Small intestine (tissue), 7 donors: ENCODE results near the gene PLA2G4D. TPM values are rescaled to one million over a fixed set of nuclear protein-coding genes. Genes with fewer than 3 reads are reported as not detected.

ENCODE experiments used
- DNase-seq, 2 donors: peaks; one replicate each; pipeline versions ENCODE4 v3.0.0 to v3.0.0-alpha.2; 2013
- FAIRE-seq: peaks from 2 replicates; lab custom pipeline; 2012; peaks lifted over from hg19 to GRCh38; lab: Jason Lieb, UNC
- H3K27ac ChIP-seq, 3 donors: one replicate each; pipeline ENCODE4 v1.5.1; 2013; ENCODE audit warnings: low read length in 2 of 3, mild to moderate bottlenecking in 2 of 3, control low read depth in 1 of 3, inconsistent platforms in 1 of 3, low read depth in 1 of 3, moderate library complexity in 1 of 3
- H3K27me3 ChIP-seq, 3 donors: one replicate each; pipeline ENCODE4 v1.6.1; 2013; ENCODE audit warnings: low read length in 3 of 3, inconsistent platforms in 1 of 3; ENCODE audit not compliant: control insufficient read depth in 3 of 3, insufficient read depth in 3 of 3
- H3K36me3 ChIP-seq, 3 donors: one replicate each; pipeline ENCODE4 v1.6.1; 2013; ENCODE audit warnings: low read length in 3 of 3, inconsistent platforms in 1 of 3, low read depth in 1 of 3, mild to moderate bottlenecking in 1 of 3, moderate library complexity in 1 of 3; ENCODE audit not compliant: control insufficient read depth in 3 of 3, insufficient read depth in 2 of 3
- H3K4me1 ChIP-seq, 3 donors: one replicate each; pipeline ENCODE4 v1.6.1; 2013; ENCODE audit warnings: low read length in 2 of 3, inconsistent platforms in 1 of 3, low read depth in 1 of 3, mild to moderate bottlenecking in 1 of 3, moderate library complexity in 1 of 3; ENCODE audit not compliant: control insufficient read depth in 3 of 3, insufficient read depth in 2 of 3
- H3K4me3 ChIP-seq, 3 donors: one replicate each; pipeline ENCODE4 v1.5.1; 2013; ENCODE audit warnings: low read length in 3 of 3, control low read depth in 1 of 3, inconsistent platforms in 1 of 3, low read depth in 1 of 3, mild to moderate bottlenecking in 1 of 3, moderate library complexity in 1 of 3
- H3K9me3 ChIP-seq, 2 donors: one replicate each; pipeline ENCODE4 v1.6.1; 2013; ENCODE audit warnings: low read depth in 1 of 2, low read length in 1 of 2; ENCODE audit not compliant: control insufficient read depth in 2 of 2, insufficient read depth in 1 of 2
- WGBS, 3 donors: extraction: QIAGEN DNeasy Blood & Tissue Kit; methylation state at CpG; one replicate each; pipeline ENCODE4 v1.1.7; 2013; 5-methylcytosine and 5-hydroxymethylcytosine counted together
- polyA plus RNA-seq, 4 donors: library from polyadenylated mRNA; stranded (reverse) in 3 of 4; unstranded in 1 of 4; fragments of 200-250 nt in 3 of 4; fragments of 120-200 nt in 1 of 4; gene quantifications; one replicate each; pipeline versions ENCODE4 v1.2.1 to v1.2.3, GENCODE V29; 2013
- donor health status: healthy with polysubstance abuse.
- donor health status: control.
- donor health status: control.
- donor health status: Bipolar disorder and iron deficiency.
- donor health status: healthy.

PLA2G4D gene
- polyA plus RNA-seq, 4 donors: 0.18 to 0.22 (median 0.18) TPM; not detected in 1

DNA sequence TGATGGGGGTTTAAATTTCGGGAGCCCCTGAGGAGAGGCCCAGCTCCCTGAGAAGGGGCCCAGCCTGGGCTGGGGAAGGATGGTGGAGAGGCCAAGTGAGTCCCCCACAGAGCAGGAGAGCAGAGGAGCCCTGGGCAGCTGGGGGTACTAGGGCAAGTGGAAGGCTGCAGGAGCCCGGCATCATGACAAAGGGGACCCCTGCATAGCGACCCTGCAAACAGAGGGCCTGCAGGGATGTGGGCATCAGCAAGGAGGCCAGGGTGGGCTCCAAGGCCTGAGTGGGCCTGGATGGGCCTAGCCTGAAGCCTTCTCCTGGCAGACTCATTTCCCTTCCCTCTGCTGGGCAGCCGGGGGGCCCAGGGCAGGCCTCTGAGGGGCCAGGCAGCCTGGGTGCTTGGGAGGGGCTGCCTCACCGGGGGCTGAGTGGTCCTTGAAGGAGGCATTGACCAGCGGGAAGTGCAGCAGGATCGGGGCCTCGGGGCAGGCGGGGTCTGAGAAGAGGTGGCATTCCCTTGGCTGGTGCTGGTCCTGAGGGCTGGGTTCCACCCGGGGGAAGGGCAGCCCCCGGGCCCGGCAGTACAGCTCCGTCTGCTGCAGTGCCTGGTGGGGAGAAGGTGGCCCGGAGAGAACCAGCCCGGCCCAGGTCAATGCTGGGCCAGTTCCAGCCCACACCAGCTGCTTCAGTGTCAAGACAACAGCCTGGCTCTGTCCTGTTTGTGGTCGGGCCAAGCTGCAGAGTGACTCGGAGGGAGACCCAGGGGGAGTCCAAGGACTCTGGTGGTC is 24.7 kb downstream of the PLA2G4D start:
- Histone ChIP-seq H3K4me1 (no peaks in the 10 kb centered on the region), H3K27me3 (no peaks in the 10 kb centered on the region), H3K36me3 (no peaks in the 10 kb centered on the region), H3K27ac (no peak overlapping the region), H3K4me3 (no peak overlapping the region), H3K9me3 (peaks cover 0 to 2% of the 10 kb centered on the region in 2 donors)
- no peak for FAIRE-seq
- DNase-seq: no peak
- 80 to 84% (median 82%) methylated on average over 16 to 17 of the region's 17 CpGs for WGBS, 3 donors

DNA sequence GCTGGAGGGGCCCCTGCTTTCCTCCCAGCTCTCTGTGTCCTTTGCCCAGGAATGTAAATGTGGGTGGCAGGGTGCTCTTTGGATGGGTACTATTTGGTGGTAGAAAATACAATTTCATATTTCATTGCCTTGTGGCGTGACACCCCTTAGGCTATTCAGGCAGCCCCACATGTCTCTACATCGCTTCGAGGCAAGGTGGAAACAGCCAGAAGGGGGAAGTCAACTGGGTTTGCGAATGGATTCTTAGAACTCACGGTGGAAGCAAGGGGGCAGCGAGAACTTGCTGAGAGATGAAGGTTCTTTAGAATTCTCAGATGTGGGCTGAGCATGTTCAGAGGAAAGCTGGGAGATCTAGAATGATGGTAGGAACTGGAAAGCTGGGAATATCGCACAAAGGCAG is 25.3 kb downstream of the PLA2G4D start:
- no peaks in the 10 kb centered on the region for H3K4me1 ChIP-seq
- H3K36me3 ChIP-seq: no peaks in the 10 kb centered on the region
- DNase-seq: no peak
- WGBS, 3 donors: 88 to 92% (median 92%) methylated on average over 7 of the region's 7 CpGs
- no peak for FAIRE-seq
- no peak overlapping the region for H3K4me3 ChIP-seq
- H3K27ac ChIP-seq: no peak overlapping the region
- no peaks in the 10 kb centered on the region for H3K27me3 ChIP-seq
- H3K9me3 ChIP-seq: peaks cover 0 to 2% of the 10 kb centered on the region in 2 donors

DNA sequence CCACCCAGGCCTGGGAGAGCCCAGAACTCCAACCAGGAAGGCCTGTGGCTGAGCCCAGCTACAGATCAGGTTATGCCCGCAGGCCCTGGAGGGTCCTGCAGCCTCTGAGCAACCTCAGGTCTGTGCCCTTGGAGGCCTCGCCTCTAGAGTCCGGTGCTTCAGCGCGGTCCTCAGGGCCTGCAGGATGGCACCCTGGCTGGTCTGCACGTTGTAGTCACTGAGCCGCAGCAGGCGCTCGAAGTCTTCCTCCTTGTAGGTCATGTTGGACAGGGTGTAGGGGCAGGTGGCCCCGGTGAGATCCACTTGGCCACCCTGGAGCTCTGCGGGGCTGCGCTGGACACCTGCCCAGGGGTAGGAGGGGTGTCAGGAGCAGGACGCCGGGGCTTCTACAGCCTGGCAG is 25.8 kb downstream of the PLA2G4D start:
- H3K4me3 ChIP-seq: no peak overlapping the region
- no peaks in the 10 kb centered on the region for H3K4me1 ChIP-seq
- H3K9me3 ChIP-seq: peaks cover 0 to 2% of the 10 kb centered on the region in 2 donors
- 91 to 95% (median 92%) methylated on average over 14 of the region's 14 CpGs for WGBS, 3 donors
- H3K27ac ChIP-seq: no peak overlapping the region
- FAIRE-seq (no peak), DNase-seq (no peak)
- H3K27me3 ChIP-seq: no peaks in the 10 kb centered on the region
- no peaks in the 10 kb centered on the region for H3K36me3 ChIP-seq

DNA sequence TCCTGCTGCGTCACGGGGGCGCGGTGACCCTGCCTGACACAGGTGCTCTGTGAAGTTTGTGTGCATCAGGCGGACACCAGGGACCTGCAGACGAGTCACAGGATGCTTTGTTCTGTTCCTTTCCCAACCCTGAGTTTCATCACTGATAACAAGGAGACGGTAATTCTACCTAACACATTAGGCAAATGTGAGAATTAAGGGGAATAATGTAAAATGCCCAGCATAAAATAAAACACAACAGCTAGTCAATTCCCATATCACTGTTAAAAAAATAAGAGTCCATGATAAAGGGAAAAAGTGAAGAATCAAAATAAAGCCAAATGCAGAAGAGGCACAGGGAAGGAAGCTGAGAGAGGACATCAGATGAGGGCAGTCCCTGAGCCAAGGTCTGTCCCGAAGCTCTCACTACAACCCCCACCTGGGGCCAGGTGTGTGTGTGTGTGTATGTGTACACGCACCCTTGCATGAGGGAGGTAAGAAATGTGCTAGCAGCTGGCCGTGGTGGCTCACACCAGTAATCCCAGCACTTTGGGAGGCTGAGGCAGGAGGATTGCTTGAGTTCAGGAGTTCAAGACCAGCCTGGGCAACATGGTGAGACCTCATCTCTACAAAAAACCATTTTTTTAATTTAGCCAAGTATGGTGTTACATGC is 27.5 kb downstream of the PLA2G4D start:
- no peak overlapping the region for H3K27ac ChIP-seq
- no peaks in the 10 kb centered on the region for H3K27me3 ChIP-seq
- peaks cover 0 to 2% of the 10 kb centered on the region in 2 donors for H3K9me3 ChIP-seq
- 28 to 40% (median 34%) methylated on average over 10 of the region's 10 CpGs for WGBS, 3 donors
- no peak for FAIRE-seq
- no peaks in the 10 kb centered on the region for H3K4me1 ChIP-seq
- no peak overlapping the region for H3K4me3 ChIP-seq
- no peaks in the 10 kb centered on the region for H3K36me3 ChIP-seq
- DNase-seq: no peak

DNA sequence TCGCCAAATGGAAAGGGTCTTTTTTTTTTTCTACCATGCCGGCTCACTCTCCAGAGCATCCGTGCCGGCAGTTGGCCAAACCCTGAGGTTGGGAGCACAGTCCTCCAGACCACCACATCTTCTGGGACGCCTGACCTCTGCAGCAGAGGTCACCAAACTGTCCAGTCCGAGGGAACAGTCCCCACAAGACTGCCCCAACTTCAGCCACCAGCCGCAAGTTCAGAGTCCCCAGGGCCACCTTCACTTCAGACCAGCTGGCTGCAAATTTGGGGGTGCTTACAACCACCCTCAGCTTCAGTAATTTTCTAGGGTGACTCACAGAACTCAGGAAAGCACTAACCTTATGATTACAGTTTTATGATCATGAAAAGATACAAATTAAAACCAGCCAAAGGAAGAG is 28.9 kb downstream of the PLA2G4D start:
- Histone ChIP-seq H3K27ac (no peak overlapping the region), H3K27me3 (no peaks in the 10 kb centered on the region), H3K36me3 (no peaks in the 10 kb centered on the region), H3K9me3 (peaks cover 0 to 2% of the 10 kb centered on the region in 2 donors), H3K4me1 (no peaks in the 10 kb centered on the region), H3K4me3 (no peak overlapping the region)
- FAIRE-seq (no peak), DNase-seq (no peak)
- whole genome bisulfite sequencing, 3 donors: 50 to 58% (median 52%) methylated on average over 7 of the region's 7 CpGs

DNA sequence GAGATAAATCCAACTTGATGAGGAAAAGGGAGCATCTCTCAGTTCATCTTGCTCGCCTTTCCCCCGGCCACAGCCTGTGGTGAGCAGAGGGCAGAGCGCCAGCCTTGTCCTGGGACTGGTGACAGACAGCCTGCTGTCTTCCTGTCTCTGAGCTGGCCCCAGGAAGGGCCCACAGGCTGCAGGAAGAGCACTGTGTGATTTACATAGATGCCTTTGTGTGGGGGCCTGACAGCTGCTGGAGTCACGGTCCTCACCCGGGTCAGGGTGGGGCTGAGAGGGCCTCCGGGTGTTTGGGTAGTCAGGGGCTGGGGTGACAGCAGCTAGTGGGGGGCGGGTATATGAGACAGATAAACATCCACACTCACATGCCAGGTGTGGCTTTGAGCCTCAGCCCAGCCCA is 29.3 kb downstream of the PLA2G4D start:
- H3K4me1 ChIP-seq: no peaks in the 10 kb centered on the region
- WGBS, 3 donors: 22 to 26% (median 25%) methylated on average over 6 to 7 of the region's 7 CpGs
- no peak overlapping the region for H3K4me3 ChIP-seq
- H3K9me3 ChIP-seq: peaks cover 0 to 2% of the 10 kb centered on the region in 2 donors
- FAIRE-seq: no peak
- no peaks in the 10 kb centered on the region for H3K36me3 ChIP-seq
- no peak for DNase-seq
- H3K27ac ChIP-seq: no peak overlapping the region
- no peaks in the 10 kb centered on the region for H3K27me3 ChIP-seq

DNA sequence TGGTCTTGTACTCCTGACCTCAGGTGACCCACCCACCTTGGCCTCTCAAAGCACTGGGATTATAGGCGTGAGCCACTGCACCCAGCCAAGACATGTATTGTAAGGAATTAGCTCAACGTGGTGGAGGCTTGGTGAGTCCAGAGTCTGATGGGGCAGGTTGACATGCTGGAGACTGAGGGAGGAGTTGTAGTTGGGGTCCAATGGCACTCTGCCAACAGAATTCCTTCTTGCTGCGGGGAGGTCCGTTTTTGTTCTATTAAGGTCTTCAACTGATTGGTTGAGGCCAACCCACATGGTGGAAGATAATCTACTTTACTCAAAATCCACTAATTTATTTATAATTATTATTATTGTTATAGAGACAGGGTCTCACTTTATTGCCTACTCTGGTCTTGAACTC is 30.1 kb downstream of the PLA2G4D start:
- Histone ChIP-seq H3K27ac (no peak overlapping the region), H3K9me3 (peaks cover 0 to 2% of the 10 kb centered on the region in 2 donors), H3K36me3 (no peaks in the 10 kb centered on the region), H3K4me3 (no peak overlapping the region), H3K27me3 (no peaks in the 10 kb centered on the region), H3K4me1 (no peaks in the 10 kb centered on the region)
- no peak for DNase-seq
- no peak for FAIRE-seq
- 61 to 85% (median 64%) methylated on average over 4 of the region's 4 CpGs for WGBS, 3 donors

DNA sequence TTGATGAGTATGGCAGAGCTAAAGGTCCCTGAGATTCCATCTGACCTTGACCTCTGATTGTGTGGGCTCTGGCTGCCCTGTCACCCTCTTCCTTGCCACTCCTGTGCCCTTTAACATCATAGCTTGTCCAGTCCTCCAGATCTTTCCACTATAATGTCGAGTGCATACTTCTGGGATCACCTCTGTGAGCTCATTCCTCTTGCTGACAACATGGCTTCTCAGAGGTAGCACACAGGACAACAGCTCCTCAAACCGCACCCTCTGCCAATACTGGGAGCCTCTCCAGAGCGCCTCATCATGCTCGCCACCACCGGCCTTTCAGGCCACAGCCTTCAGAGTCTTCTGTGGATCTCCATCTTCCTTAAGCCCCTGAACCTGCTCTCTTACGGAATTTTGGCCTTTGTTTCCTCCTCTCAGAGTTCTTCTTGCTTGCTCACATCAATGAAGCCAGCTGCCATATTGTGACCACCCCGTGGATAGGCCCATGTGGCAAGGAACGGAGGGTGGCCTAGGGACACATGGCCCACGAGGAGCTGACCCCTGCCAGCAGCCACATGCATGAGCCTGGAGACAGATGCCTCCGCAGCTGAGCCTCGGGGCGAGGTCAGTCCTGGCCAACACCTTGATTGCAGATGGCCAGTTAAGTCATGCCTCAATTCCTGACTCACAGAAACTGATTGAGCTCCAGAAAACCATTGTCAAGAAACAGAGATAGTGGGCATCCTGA is 31.1 kb downstream of the PLA2G4D start:
- WGBS, 3 donors: 82 to 90% (median 86%) methylated on average over 12 of the region's 12 CpGs
- Histone ChIP-seq H3K9me3 (peaks cover 0 to 2% of the 10 kb centered on the region in 2 donors), H3K4me1 (no peaks in the 10 kb centered on the region), H3K36me3 (no peaks in the 10 kb centered on the region), H3K27ac (no peak overlapping the region), H3K27me3 (no peaks in the 10 kb centered on the region), H3K4me3 (no peak overlapping the region)
- DNase-seq (no peak), FAIRE-seq (no peak)
